GM18907 (cell line): ENCODE data around the gene TMEM258.

Source experiments
- ATAC-seq: cut with Tn5 transposase; IDR thresholded peaks from one replicate; pipeline ENCODE4 v1.9.1; 2021; ENCODE audit warnings: mild to moderate bottlenecking, moderate library complexity; ENCODE audit not compliant: unreplicated experiment

Gene TMEM258

DNA sequence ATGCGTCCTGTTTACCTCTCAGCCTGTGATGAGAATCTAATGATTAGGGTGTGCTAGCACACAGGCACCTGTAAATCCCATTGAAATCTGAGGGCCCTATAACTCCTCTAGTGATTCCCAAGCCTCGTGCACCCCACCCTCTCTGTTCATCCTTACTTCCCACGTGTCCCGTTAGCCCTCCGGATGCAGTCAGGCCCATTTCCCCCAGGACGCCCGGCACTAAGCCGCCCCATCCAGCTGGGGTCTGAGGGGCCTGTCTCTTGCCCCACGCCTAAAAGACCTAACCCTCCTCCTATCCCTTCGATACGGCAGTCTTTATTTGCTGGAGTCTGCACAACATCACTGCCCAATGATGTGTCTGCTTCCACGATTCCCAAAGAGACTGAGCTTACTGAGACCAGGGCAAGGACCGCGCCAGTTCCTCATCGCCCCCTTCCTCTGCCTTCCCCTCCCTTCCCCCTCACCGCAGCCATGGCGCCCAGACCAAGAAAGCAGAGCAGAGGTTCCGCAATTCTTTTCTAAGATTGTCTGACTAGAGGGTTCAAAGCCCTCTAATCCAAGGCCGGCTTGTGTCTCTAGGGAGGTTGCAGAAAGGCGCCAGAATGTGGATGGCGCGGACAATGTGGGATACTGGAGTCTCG, 34.7 kb upstream of the TMEM258 start:
- ATAC-seq, result no peak

GRCh38 chr11:61820174-61820573, 27.8 kb upstream of the TMEM258 start:
- no peak for ATAC-seq

DNA sequence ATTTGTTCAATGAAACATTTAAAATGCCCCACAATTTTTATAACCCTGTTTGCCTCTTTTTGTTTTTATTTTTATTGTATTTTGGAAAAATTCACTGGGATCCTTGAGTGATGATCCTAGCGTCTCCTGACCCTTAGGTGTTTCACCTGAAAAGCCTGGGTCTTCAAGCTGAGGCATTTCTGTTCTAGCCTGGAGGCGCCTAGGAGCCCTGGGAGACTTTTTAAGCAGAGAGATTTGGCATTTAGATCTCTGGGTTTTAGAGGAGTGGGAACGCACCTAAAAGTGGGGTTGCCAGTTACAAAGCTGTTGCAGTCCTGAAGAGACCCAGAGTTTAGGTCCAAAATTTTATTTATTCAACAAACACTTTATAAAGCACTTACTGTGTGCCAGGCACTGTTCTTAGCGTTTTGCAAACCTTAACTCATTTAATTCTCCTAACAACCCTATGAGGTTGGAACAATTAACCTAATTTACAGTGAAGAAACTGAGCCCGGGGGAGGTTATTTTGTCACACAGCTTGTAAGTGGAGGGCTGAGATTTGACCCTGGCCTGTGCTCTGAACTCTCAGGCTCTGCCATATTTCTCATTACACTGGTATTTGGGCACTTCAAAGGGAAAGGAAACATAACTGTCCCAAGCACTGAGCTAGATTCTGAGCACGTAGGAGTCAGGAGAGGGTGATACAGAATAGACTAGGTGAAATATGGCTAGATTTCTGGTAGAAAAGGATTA, 25.2 kb upstream of the TMEM258 start:
- no peak for ATAC-seq

DNA sequence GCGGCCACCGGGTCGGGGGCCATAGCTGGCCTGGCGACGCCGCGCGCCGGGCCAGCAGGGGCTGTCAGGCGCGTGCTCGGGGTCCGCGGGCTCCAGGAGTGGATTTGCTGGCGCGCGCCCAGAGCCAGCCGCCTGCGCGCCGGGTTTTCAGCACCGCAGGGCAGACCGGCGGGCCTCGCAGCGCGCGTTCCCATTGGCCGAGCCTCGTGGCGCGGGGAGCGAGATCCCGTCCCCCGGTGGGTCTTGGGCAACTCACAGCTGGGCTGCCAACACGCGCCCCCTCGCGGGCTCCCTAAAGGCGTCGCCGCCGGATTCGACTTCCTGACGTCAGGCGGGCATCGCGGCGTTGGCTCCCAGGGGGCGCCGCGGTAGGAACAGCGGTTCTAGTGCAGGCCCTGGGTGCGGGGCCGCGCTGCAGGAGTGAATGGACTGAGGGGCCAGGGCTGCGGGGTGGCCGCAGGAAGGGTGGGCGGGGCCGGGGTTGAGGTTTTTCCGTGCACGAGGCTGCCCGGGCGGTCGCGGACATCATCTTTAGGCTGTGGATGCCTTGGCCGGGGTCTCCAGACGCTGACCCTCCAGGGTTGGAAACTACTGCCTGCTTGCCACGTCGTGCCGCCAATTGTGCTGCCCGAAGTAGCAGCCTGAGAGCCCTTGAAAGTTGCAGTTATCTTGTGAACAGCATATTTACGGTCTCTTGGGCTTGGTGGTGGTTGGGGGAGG, 24.5 kb upstream of the TMEM258 start, which contains the start of gene FADS1:
Gene FADS1 (minus strand): TSS at position 268 of the 720 bp plus-strand sequence. CDS start 74 bp downstream, at position 194.
- peak; percentile 56 for ATAC-seq

DNA sequence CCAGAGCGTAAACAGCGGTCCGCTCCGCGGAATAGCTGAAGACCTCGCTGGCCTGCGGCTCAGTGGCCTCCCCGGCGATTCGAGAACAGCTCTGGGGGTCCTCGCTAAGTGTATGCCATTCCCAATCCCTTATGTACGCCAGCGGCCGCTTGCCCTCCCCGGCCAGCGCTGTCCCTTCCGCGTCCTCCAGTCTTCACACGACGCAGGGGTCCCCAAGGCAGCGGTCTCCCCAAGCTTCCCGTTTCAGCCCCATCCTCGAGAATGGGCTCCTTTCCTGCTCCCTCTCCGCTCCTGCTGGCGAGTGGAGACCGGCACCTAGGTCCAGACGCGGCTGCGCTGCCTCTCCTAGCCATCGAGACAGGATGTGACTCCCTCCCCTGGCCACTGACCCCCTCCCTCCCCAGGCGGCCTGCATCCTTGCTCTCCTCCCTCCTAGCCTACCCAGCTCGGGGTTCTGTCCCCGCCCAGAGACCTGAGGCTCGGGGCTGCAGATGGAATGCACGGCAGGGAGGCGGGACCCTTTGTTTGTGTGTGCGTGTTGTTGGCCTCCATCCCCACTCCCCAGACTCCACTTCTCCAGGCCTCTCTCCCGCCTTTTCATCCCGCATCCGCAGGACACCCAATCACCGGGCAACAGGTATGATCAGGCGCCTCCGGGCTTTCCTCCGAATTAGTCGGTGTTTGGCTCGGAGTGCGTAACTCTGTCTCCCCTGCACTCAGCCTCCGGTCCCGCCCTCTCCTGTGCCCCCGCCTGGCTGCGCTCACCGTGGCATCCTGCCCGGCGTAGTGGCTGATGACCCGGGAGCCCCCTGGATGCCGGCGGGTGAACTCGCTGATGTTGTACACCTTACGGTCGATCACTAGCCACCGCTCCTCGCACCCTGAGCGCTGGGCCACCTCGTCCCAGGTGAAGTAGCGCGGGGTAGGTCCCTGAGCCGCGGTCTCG, 23.7 kb upstream of the TMEM258 start:
- peak; percentile 34 for ATAC-seq

DNA sequence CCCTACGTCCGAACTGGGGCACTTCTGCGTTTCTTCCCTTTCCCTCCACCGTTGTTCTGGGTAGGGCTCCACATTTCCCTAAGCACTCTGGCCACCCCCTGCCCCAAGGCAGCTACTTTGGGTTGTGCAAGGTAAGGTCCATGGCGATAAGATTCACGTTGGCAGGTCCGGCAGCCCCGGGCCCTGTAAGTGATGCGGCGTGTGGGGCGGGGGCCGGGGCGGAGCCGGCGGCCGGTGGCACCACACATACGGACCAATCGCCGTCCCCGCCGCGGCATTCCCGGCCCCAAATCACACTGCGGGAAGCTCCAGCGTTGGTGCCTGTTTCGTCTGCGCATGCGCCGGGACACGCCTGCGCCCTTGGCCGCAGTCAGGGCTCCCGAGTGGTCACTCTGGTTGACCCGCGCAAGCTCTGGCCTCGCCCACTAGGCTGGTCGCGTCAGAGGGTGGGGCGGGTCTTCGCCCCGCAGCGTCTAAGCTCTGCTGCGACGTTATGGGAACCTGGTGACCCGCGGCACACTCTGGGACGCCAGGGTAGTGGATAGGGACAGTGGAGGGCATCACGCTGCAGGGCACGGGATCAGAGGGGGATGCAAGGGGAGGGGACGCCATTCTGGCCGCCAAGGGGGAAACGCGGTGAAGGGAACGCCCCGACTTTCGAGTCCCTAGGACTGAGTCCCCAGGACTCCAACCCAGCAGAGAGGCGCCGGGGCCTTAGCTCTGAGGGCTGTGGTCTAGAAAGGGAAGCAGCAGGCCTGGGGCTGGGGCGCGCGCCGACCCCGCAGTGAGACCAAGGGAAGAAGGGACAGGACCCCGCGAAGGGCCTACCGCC, 22.8 kb upstream of the TMEM258 start:
- ATAC-seq, result peak; percentile 55

GRCh38 chr11:61814247-61814957, 22.0 kb upstream of the TMEM258 start:
- ATAC-seq, result no peak

- no peak for ATAC-seq
Measured at GRCh38 chr11:61812736-61813411, 20.5 kb upstream of the TMEM258 start.

GRCh38 chr11:61811831-61812230, 19.4 kb upstream of the TMEM258 start:
- ATAC-seq, result no peak

- no peak for ATAC-seq
Measured at GRCh38 chr11:61810671-61811175, 18.3 kb upstream of the TMEM258 start.

- no peak for ATAC-seq
Measured at GRCh38 chr11:61806785-61807184, 14.4 kb upstream of the TMEM258 start.

DNA sequence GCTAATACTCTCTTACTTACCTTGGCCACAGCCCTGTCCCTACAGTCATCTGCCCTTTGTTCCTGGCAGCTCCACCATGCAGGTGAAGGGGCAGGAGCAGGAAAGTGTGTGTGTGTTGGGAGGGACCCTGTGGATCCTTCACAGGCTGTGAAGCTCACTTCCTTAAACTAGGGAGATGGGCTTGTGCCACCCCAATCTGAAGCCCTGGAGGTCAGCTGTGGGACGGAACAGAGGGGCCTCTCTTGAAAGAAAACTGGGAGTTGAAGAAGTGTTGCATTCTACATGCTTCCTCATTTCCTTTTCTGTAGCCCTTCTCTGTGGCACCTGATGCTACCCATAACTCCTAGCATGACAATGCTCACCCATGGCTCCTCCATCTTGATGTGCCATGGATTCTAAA, 12.7 kb upstream of the TMEM258 start:
- ATAC-seq, result no peak

- no peak for ATAC-seq
Measured at GRCh38 chr11:61803889-61804647, 11.7 kb upstream of the TMEM258 start.

- no peak for ATAC-seq
Measured at GRCh38 chr11:61802605-61803004, 10.2 kb upstream of the TMEM258 start.

DNA sequence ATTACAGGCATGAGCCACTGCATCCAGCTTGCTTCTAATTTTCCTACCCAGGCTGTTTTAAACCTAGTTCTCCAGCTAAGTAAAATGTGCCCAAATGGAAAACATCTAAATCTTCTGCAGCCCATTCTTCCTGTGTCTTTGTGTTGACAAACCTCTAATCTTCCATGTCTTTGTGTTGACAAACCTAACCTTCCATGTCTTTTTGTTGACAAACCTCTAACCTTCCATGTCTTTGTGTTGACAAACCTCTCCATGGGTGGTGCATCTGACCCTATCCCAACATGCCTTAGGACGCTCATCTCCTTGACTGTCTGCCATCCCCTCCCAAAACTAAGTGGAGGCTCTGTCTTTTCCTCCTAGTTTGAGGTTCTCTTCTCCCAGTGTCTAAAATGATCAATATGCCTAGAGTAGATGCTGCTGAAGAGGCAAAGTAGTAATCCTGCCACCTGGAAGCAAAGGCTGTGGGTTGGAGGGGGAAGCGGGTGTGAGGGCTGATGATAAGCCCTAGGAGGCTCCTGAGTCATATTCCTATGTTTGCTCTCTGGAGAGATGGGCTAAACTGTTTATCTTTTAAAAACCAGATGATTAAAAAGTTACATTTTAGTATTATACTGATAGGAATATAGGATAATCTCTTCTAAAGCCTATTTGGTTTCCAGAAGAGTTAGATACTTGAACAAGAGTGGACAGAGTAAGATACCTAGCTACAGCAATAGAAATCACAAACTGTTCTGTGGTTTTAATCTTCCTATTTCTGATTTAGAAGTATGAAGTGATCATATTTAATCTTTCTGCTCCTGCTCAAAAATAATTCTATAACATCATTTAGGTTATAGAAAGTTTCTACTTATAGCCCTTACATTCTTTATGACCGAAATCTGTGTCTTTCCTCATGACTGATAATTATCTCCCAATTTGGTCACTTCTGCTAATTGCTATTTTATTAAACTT, 8.2 kb upstream of the TMEM258 start:
- ATAC-seq, result no peak

- ATAC-seq, result no peak
Measured at GRCh38 chr11:61799665-61800284, 7.4 kb upstream of the TMEM258 start.
